NCI-H128 (cell line): ENCODE data around the gene FAM174B.

Source experiments
- DNase-seq: peaks from one replicate; lab custom pipeline; 2025; ENCODE audit not compliant: unreplicated experiment; lab: John Stamatoyannopoulos, UW

The FAM174B gene

DNA sequence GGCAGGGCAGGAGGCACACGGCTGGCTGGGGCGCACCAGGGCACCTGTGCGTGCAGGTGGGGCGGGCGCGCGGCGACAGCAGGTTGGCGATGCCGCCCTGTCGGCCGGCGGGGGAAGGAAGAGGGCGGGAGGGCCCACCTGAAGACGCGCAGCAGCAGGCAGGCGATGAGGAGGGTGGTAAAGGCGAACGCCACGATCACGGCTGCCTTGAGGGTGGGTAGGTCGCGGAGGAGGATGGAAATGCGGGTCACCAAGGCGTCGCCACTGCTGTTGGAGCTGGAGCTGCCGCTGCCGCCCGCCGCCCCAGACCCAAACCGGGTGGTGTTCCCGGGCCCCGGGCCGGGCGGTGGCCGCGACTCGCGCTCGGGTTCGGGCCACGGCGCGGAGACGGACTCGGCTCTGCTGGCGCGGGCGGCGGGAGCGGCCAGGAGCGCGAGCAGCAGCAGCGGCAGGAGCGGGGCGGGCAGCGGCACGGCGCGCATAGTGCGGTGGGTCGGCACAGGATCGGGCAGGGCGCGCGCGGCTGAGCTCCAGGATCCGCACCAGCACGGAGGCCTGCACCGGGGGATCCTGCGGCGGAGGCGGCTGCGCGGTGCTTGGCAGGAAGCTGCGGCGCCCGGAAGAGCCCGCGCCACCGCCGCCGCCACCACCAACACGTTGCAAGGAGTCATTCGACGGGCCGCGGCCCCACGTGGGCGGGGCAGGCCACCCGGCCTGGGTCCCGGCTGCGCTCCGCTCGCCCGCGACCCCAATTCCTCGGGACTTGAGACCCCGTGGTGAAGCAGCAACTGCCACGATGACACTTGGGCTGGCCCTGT, at the start of gene FAM174B:
Gene FAM174B (minus strand): TSS at position 598 of the 818 bp plus-strand sequence.
- DNase-seq, result no peak

DNA sequence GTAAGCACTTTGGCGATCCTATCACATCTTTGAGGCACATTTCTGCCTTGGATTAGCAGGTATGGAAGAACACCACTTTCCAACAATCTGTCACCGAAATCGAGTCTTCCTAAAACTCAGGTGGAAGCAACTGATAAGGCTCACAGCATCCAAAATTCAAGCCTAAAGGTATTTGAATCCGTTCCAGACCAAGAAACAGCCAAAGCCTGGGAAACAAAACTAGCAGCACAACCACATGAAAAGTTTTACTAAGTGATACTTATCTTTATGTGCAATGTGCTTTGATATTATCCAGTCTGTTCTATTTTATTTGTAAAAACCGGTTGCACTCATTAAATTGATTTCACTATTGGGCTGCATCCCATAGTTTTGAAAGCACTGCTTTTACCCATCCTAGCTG, 40.5 kb upstream of the FAM174B start:
- no peak for DNase-seq

DNA sequence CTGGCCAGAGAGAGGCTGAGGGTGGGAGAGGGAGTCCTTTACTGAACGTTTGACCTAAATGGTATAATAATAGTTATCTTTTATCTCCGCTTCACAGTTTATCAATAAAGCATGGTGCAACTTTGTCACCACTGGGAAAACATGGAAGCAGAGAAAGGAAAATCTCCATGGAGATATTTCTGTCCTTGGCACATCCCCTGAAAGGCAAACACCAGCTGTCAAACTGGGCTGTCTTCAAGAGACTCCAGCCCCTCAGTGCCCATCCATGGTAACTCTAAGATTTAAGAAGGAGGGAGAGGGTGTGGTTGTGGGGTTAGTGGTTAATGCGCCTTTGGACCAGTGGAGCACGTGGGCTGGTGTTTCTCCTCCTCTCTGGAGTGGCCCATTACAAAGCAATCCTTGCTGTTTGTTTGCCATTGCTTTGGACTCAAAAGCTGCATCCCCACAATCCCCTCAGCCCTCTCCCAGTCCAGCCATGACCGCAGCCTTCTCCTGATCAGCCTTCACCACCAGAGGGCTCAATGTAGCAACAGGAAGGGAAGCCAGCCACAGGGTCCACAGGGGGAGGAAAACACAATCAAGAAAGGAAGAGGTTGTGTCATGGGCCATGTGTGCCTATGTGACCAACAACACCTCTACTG, 38.2 kb upstream of the FAM174B start:
- no peak for DNase-seq

DNA sequence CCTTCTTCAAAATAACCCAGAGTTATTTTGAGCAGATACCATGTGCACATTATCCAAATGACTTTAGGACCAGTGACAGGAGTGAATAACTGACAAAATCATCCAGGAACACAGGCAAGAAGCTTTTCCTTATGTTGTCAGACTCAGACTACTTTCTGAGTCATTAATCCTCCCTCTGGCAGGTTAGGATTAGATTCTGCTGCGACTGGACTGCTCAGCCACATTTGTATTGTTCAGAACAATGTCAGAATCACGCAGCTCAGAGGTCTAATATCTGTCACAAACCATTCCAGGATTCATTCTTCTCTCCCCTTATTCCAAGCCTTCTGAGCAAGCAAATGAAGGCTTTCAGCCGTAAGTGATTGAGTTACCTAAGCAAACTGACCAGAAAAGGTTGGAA, 34.8 kb upstream of the FAM174B start:
- no peak for DNase-seq

DNA sequence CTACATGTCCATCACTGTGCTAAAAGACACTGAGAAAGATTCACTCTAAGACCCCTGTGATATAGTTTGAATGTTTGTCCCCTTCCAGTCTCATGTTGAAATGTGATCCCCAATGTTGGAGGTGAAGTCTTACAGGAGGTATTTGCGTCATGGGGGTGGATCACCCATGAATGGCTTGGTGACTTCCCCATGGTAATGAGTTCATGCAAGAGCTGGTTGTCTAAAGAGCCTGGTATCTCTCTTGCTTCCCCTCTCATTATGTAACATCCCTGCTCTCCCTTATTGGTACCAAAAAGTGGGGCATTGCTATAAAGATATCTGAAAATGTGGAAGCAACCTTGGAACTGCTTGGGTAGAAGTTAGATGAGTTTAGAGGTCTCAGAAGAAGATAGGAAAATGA, 32.2 kb upstream of the FAM174B start:
- no peak for DNase-seq

DNA sequence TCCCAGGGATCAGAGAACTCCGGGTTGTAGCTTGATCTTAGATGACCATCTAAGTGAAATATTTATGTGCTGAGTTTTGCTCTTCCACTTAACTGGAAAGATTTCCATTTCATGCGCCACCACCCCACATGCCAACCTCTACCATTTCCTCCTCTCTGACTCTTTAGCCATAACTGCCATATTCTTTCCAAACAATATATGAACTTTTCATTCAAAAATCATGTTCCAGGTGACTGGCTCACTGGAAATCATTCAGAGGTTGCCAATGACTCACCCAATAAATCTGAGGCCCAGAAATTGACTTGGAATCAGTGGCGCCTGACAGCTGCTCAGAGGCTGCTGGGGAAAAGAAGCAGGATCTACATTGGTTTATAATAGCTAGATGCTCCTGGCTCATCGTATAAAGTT, 31.6 kb upstream of the FAM174B start:
- DNase-seq, result no peak

DNA sequence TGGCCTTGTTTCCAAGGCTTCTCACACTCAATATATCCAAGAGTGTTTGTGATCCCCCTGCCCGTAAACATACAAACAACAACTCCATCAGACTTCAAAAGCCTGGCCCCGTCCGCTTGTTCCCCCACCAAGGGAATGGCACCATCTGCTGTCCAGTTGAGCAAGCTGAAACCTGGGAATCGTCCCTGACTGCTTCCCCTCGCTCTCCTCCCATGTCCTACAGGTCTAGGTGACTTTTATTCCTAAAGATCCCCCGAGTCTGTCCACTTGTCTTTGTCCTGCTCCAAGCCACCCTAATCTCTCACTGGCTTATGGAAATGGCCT, 27.9 kb upstream of the FAM174B start:
- no peak for DNase-seq

DNA sequence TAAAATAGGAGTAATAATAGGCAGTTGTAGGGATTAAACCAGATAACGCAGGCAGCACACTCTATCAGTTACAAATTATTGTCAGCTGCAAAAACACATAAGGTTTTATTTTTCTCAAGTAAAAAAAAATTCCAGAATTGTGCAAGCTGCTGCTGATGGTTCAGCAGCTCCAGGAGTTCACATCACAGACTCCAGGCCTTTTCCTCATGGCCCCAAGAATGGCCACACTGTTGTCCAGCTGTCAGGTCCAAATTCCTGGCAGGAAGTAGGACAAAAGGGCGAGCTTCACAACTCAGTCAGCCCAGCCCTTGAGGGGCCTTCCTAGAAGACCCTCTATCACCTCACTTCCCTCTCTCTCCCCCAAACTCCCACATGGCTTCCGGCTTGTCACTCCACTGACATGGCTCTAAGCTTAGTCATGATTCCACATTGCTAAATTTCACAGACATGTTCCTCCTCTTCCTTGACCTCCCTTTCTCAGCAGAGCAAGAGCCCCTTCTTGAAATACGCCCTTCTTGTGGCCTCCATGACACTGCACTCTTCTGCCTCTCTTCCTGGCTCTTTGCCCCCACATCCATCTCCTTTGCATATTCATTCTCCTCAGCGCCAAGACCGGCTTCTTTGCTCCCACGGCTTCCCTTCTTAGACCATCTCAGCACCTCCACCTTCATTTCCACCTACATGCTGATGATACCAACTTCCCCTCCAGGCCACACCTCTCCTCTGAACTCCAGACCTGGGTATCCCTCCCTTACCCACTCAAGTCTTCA, 27.4 kb upstream of the FAM174B start:
- DNase-seq, result no peak

DNA sequence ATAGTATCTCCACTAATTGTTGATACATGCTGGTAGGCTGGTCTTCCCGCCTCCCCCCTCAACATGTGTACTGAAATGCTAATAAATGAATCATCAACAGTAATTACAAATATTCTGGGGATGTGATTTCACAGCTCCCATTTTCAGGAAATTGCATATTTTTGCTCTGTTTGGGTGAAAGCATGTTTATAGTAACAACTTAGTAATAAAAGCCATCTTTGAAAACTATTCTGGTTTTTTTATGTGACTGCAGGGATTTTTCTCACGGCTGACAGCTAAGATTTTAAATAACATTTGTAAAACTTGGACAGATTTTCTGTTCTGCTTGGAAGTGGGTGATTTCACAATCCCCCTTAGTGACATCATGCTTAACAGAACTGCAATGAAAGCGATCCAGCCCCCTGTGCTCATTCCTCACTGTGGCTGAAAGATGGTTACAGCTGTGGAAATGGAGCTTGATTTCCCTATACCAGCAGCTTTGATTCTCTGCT, 25.6 kb upstream of the FAM174B start:
- DNase-seq, result no peak

DNA sequence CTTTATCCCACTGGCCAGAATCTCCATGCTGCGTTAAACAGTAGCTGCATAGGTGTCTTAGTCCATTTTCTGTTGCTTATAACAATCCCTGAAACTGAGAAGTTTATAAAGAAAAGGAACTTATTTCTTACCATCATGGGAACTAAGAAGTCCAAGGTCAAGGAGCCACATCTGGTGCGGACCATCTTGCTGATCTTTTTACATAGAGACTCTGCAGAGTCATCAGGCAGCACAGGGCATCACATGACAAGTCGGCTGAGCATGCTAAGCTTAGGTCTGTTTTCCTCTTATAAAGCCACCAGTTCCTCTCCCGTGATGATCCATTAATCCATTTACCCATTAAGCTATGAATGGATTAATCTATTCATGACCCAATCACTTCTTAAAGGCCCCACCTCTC, 22.4 kb upstream of the FAM174B start:
- DNase-seq, result no peak

DNA sequence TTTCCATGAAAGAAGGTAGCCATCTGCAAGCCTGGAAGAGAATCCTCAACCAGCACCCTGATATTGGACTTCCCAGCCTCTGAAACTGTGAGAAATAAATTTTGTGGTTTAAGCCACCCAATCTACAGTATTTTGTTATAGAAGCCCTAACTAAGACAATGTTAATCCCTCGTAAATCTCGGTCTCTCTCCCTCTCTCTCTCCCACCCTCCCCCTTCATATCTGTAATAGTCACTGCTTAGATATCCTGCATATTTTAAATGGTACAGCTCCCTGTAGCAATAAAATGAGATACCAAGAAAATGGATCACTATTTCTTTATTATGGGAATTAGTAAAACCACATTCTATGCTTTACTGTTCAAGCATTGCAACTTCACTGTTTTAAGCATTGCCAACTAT, 21.0 kb upstream of the FAM174B start:
- DNase-seq, result no peak

DNA sequence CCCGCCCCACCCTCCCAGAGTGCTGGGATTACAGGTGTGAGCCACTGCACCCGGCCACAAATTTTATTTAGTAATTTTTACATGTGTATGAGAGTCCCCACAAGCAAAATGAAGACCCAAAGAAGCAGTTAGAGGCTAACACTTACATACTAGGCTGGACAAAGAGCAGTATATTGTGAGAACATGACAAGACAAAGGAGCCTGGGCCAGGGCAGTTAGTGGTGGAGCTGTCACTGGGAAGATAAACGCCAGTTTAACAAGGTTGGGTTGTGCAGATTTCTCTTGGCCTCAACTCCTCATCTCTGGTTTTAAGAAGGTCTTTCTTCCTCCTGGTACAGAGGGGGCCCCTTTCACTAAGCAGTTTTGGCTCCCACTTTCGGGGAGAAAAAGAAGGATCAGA, 19.9 kb upstream of the FAM174B start:
- DNase-seq, result no peak

DNA sequence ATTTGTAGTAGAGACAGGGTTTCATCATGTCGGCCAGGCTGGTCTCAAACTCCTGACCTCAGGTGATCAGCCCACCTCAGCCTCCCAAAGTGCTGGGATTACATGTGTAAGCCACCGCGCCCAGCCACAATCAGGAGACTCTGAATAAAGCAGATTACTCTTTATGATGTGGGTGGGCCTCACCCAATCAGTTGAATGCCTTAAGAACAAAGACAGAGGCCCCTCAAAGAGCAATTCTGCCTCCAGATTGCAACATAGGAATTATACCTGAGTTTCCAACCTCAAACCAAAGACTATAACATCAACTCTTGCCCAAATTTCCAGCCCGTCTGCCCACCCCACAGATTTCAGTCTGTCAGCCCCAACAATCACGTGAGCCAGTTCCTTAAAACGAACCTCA, 18.8 kb upstream of the FAM174B start:
- no peak for DNase-seq

DNA sequence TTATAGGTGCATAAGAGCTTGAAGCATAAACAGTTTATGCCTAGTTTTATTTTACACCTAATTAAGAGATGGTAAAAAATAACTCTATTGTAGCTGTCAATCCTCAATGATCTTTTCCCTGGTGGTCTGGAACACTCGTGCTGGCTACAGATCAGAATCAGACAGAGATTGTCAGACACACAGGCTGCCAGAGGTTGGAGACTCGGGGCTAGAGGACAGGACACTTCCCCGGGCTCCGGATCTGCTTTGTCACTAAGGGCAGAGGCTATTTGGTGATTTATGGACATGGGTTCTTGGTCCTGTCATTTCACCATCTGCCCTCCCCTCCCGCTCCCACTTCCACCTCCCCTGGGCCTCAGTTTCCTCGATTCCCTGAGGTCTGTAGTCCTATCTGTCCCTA, 16.5 kb upstream of the FAM174B start:
- DNase-seq, result no peak

DNA sequence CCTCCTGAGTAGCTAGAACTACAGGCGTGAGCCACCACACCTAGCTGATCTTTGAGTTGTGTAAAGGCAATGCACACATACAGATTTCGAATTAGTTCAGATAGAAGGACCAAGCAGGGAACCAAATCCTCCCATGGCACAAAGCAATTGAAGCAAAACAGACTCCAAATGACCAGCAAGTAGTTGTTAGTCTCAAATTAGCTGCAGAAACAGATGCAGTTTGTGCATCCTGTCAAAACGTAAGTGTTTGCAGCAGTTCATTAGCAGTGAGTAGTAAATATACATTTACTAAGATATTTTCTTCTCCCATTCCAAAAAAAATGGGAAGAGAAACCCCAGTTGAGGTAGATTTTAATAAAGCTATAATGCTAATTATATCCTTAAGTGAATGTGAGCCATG, 15.8 kb upstream of the FAM174B start:
- DNase-seq, result no peak

DNA sequence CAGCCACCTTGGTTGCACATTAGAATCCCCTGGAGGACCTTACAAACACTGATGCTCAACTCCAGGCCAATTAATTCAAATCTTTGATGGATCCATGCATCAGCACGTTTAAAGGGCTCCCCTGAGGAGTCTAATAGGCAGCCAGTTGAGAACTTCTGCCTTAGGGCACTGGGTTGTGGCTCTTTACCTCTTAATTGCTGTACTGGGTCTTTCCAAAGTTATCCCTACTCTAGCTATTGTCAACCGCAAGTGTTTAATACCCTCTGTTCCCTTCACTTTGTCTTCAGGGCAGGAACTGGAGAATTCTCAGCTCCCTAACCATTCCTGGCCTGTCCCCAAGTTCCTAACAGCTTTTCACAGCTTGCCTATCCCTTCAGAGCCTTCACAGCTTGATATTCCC, 15.0 kb upstream of the FAM174B start:
- DNase-seq, result no peak

DNA sequence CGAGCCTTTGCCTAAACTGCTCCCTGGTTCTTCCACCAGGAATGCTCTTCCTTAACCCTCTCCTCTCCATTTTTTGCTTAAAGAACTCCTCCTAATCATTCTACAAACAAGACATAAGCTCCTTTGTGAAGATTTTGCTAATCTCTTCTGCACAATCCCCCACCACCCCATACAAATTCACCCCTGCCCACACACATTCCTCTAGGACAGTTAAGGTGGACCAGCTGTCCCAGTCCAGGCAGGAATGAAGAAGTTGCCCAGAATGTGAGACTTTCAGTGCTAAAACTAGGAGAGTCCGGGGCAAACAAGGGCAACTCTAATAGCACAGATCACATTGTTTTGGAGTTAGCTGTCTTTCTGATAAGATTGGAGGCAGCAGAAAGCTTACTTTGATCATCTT, 13.9 kb upstream of the FAM174B start:
- DNase-seq, result no peak

DNA sequence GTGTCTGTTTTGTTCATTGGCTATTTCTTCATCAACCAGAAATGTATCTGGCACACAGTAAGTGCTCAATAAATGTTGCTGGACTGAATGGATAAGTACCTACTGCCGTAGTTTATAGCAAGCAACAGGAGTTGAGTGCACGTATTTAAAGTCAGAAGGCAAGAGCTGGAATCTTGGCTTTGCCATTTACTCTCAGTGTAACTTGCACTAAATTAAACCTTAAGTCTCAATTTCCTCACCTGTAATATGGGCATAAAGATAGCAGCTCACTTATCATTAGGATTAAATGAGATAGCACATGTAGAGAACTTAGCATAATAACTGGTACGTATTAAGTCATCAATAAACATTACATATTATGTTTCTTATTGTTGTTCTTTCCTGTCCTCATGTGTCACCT, 13.0 kb upstream of the FAM174B start:
- no peak for DNase-seq

DNA sequence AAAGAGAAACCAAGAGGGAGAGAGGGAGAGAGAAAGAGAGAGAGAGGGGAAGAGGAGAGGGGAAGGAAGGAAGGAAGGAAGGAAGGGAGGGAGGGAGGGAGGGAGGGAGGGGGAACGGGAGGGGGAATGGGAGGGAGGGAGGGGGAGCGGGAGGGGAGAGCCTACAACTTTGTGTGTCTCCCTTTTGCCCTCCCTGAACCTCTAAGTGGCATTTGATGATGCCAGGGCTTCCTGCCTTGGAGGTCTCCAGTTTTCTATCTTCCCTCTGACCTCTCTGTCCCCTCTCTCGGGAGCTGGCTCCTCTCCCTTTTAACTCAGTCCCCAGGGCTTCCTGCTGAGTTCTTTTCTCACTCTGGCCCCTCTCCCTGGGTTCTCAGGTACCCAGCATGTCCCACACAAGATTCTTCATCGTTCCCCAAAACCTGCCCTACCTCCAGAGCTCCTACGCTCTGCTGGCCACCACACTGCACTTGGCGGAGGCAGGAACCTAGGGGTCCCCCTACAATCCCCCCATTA, 12.5 kb upstream of the FAM174B start:
- no peak for DNase-seq

DNA sequence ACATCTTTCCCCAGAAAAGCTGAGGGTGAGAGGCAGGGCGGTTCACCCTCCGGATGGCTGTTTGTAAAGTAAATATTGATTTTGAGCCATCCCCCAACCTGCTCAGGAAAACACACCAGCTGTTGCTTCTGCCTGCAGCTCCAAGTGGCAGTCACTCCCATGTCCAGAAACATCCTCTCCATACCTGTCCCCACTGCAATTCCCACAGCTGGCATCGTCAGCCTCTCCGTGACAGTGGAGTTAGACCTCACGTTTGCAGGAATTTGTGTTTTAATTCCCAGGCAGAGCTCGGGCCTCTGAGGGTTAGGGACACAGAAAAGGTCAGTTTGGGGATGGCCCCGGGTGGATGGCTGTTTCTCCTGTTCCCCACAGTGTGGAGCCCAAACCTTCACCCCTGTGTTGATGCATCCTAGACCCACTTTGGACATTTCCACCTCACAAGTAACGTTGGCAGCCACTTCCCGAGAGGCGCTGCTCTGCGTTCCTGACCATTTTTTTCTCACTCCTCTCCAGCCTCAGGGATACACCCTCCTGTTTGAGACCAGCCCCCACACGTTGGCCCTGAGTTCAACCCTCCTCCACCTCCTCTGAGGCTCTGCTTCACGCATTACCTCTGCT, 11.8 kb upstream of the FAM174B start:
- no peak for DNase-seq

DNA sequence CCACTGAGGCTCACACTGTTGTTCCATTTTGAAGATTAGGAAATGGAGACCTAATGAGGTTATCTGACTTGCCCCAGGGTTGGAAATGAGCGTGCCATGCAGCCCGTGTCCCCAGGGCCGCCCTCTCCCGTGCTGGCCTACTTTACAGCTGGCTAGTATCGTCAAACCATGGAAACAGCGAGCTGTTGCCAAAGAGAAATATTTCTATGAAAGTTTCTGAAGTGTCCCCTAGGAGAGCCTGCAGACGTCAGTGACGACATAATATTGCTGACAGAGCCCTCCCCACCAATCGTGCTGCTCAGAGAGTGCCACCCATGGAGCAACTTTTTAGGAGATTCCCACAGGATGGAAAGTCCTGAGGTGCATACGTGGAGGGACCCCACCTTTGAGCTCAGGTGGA, 11.2 kb upstream of the FAM174B start:
- no peak for DNase-seq
